Neural cell (in vitro differentiated cells): ENCODE results near the gene GALNT10. TPM values are rescaled to one million over a fixed set of nuclear protein-coding genes. Genes with fewer than 3 reads are reported as not detected.

Source experiments
- H2AFZ ChIP-seq: fragments of 200-600, 300-800 bp; sonication (generic), shearing (Covaris generic); 2 replicates; pipeline ENCODE4 v1.6.0; 2014; ENCODE audit warnings: low read depth, mild to moderate bottlenecking, antibody characterized with exemption, low read length, moderate library complexity
- H3F3A ChIP-seq: fragments of 200-600 bp; shearing (Covaris generic); 2 replicates; pipeline ENCODE4 v1.6.1; 2016; ENCODE audit warnings: mild to moderate bottlenecking, moderate library complexity, mixed read lengths, antibody characterized with exemption, low read length; ENCODE audit not compliant: insufficient read depth, poor library complexity, severe bottlenecking
- H3K27ac ChIP-seq: fragments of 200-600, 300-800 bp; sonication (generic), shearing (Covaris generic); 2 replicates; pipeline ENCODE4 v1.5.1; 2014; ENCODE audit warnings: mild to moderate bottlenecking, low read length, moderate library complexity
- H3K27me3 ChIP-seq: fragments of 300-800, 200-600 bp; sonication (generic), shearing (Covaris generic); 2 replicates; pipeline ENCODE4 v1.6.0; 2014; ENCODE audit warnings: mild to moderate bottlenecking, low read depth, low read length, moderate library complexity; ENCODE audit not compliant: insufficient read depth
- H3K36me3 ChIP-seq: fragments of 300-800, 200-600 bp; sonication (generic), shearing (Covaris generic); 2 replicates; pipeline ENCODE4 v1.5.1; 2014; ENCODE audit warnings: mild to moderate bottlenecking, antibody characterized with exemption, low read length, moderate library complexity; ENCODE audit not compliant: insufficient read depth
- H3K4me2 ChIP-seq: fragments of 300-800, 200-600 bp; sonication (generic), shearing (Covaris generic); 2 replicates; pipeline ENCODE4 v1.6.0; 2014; ENCODE audit warnings: mild to moderate bottlenecking, low read length
- H3K4me3 ChIP-seq: fragments of 300-800, 200-600 bp; sonication (generic), shearing (Covaris generic); 2 replicates; pipeline ENCODE4 v1.5.1; 2014; ENCODE audit warnings: mild to moderate bottlenecking, low read length, moderate library complexity
- H3K79me2 ChIP-seq: fragments of 200-600 bp; shearing (Covaris generic); replicated peaks from 2 replicates; pipeline ENCODE4 v1.6.0; 2014; ENCODE audit warnings: mild to moderate bottlenecking, low read length, moderate library complexity; ENCODE audit not compliant: insufficient read depth
- H3K9ac ChIP-seq: fragments of 300-800, 200-600 bp; sonication (generic), shearing (Covaris generic); 2 replicates; pipeline ENCODE4 v1.6.1; 2016; ENCODE audit warnings: mild to moderate bottlenecking, low read length, mixed read lengths
- H3K9me2 ChIP-seq: fragments of 200-600 bp; shearing (Covaris generic); 2 replicates; pipeline ENCODE4 v1.6.1; 2016; ENCODE audit warnings: mild to moderate bottlenecking, low read length, mixed read lengths; ENCODE audit not compliant: insufficient read depth
- H3K9me3 ChIP-seq: fragments of 200-600, 300-800 bp; sonication (generic), shearing (Covaris generic); 2 replicates; pipeline ENCODE4 v1.6.1; 2016; ENCODE audit warnings: mild to moderate bottlenecking, mixed run types, low read length, moderate library complexity, mixed read lengths
- H4K20me1 ChIP-seq: fragments of 200-600 bp; shearing (Covaris generic); 2 replicates; pipeline ENCODE4 v1.6.1; 2016; ENCODE audit warnings: mild to moderate bottlenecking, mixed run types; ENCODE audit not compliant: insufficient read depth
- EP300 ChIP-seq: fragments of 450-650 bp; conservative IDR thresholded peaks from 2 replicates; pipeline ENCODE4 v1.6.1; 2014; ENCODE audit warnings: antibody characterized with exemption, mild to moderate bottlenecking, moderate library complexity; ENCODE audit not compliant: poor library complexity, severe bottlenecking
- EZH2 ChIP-seq: fragments of 200-600, 300-800 bp; shearing (Covaris generic), sonication (generic); IDR thresholded peaks from 2 replicates; pipeline ENCODE4 v1.6.1; 2014; ENCODE audit warnings: antibody characterized with exemption, low read length, borderline replicate concordance, mild to moderate bottlenecking; ENCODE audit not compliant: insufficient read depth, poor library complexity, severe bottlenecking
- MXI1 ChIP-seq: fragments of 450-650 bp; conservative IDR thresholded peaks from 2 replicates; pipeline ENCODE4 v1.6.1; 2014; ENCODE audit warnings: antibody characterized with exemption, mild to moderate bottlenecking; ENCODE audit not compliant: poor library complexity, severe bottlenecking
- POLR2AphosphoS5 ChIP-seq: IDR thresholded peaks from 2 replicates; pipeline ENCODE4 v1.6.1; 2012
- RAD21 ChIP-seq: fragments of 450-650 bp; conservative IDR thresholded peaks from 2 replicates; pipeline ENCODE4 v1.6.1; 2014; ENCODE audit warnings: antibody characterized with exemption, mild to moderate bottlenecking, moderate library complexity
- REST ChIP-seq: IDR thresholded peaks from 2 replicates; pipeline ENCODE4 v1.6.1; 2012; ENCODE audit warnings: borderline replicate concordance
- SMC3 ChIP-seq: fragments of 450-650 bp; conservative IDR thresholded peaks from 2 replicates; pipeline ENCODE4 v1.6.1; 2014; ENCODE audit warnings: antibody characterized with exemption, mild to moderate bottlenecking, moderate library complexity; ENCODE audit not compliant: poor library complexity
- TAF1 ChIP-seq: IDR thresholded peaks from 2 replicates; pipeline ENCODE4 v1.6.1; 2012; ENCODE audit warnings: low read depth
- polyA plus RNA-seq: library from polyadenylated mRNA; depleted of rRNA; stranded (reverse); fragments of >200 nt; gene quantifications from 2 replicates; pipeline ENCODE4 v1.2.3, GENCODE V29; 2014
- TF ChIP-seq, protein P1 (sequence below): fragments of 450-650 bp; IDR thresholded peaks from 2 replicates; pipeline ENCODE4 v1.5.1; 2014; ENCODE audit warnings: antibody characterized with exemption, mild to moderate bottlenecking, moderate library complexity; ENCODE audit not compliant: poor library complexity, severe bottlenecking

Gene GALNT10
- polyA plus RNA-seq, 1 donor from 2014 or later = 3.1 TPM

GRCh38 chr5:154318691-154319090 is 128.2 kb downstream of the GALNT10 start:
- Histone ChIP-seq H3K4me3 (no peak overlapping the region), H3K9me3 (no peaks in the 10 kb centered on the region), H3K4me2 (no peak overlapping the region), H3K9ac (no peak overlapping the region), H2AFZ (no peak overlapping the region), H3F3A (no peaks in the 10 kb centered on the region), H3K79me2 (no peaks in the 10 kb centered on the region), H3K27me3 (no peaks in the 10 kb centered on the region), H3K27ac (no peak overlapping the region), H3K9me2 (no peaks in the 10 kb centered on the region), H4K20me1 (no peaks in the 10 kb centered on the region), H3K36me3 (no peaks in the 10 kb centered on the region)
- TF ChIP-seq, protein P1, sequence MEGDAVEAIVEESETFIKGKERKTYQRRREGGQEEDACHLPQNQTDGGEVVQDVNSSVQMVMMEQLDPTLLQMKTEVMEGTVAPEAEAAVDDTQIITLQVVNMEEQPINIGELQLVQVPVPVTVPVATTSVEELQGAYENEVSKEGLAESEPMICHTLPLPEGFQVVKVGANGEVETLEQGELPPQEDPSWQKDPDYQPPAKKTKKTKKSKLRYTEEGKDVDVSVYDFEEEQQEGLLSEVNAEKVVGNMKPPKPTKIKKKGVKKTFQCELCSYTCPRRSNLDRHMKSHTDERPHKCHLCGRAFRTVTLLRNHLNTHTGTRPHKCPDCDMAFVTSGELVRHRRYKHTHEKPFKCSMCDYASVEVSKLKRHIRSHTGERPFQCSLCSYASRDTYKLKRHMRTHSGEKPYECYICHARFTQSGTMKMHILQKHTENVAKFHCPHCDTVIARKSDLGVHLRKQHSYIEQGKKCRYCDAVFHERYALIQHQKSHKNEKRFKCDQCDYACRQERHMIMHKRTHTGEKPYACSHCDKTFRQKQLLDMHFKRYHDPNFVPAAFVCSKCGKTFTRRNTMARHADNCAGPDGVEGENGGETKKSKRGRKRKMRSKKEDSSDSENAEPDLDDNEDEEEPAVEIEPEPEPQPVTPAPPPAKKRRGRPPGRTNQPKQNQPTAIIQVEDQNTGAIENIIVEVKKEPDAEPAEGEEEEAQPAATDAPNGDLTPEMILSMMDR = no peak
- TF ChIP-seq TAF1 = no peak
- no peak for TF ChIP-seq EZH2
- no peak for TF ChIP-seq POLR2AphosphoS5
- no peak for TF ChIP-seq SMC3
- TF ChIP-seq REST = no peak
- no peak for TF ChIP-seq MXI1
- no peak for TF ChIP-seq EP300
- TF ChIP-seq RAD21 = no peak

DNA sequence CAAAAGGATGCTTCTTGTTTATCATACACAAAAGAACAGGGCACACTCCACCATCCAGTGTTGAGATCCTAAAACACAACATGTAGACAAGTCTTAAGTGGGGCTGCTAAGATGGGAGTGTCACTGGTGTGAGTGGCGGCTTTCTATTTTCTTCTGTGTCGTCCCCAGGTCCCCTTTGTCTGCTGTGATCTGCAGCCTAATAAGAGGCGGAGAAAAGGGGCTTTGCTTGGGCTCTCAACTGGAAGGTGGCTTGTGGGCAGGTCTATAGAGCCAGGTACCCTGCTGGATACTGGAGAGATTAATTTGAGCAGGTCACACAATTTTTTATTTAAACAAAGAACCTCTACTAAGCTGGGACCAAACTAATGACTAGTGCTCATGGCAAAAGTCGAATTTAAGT is 129.2 kb downstream of the GALNT10 start:
- Histone ChIP-seq H3F3A (no peaks in the 10 kb centered on the region), H3K36me3 (no peaks in the 10 kb centered on the region), H2AFZ (no peak overlapping the region), H3K79me2 (no peaks in the 10 kb centered on the region), H3K4me3 (no peak overlapping the region), H3K9me2 (no peaks in the 10 kb centered on the region), H3K27me3 (no peaks in the 10 kb centered on the region), H3K9me3 (no peaks in the 10 kb centered on the region), H3K9ac (no peak overlapping the region), H4K20me1 (no peaks in the 10 kb centered on the region), H3K4me2 (no peak overlapping the region), H3K27ac (no peak overlapping the region)
- TF ChIP-seq REST = no peak
- TF ChIP-seq EZH2 = no peak
- no peak for TF ChIP-seq TAF1
- TF ChIP-seq, protein P1 = no peak
- TF ChIP-seq MXI1 = no peak
- TF ChIP-seq RAD21 = no peak
- no peak for TF ChIP-seq EP300
- TF ChIP-seq POLR2AphosphoS5 = no peak
- TF ChIP-seq SMC3 = no peak
